CD4-positive, alpha-beta T cell treated with Interleukin-4 for 1 hour (primary cell): Measurements from ENCODE around the gene DLX2.

Source experiments
- DNase-seq, 2 donors: peaks; one replicate each; pipeline ENCODE4 v3.0.0-alpha.2; 2020 to 2022

Gene DLX2

DNA sequence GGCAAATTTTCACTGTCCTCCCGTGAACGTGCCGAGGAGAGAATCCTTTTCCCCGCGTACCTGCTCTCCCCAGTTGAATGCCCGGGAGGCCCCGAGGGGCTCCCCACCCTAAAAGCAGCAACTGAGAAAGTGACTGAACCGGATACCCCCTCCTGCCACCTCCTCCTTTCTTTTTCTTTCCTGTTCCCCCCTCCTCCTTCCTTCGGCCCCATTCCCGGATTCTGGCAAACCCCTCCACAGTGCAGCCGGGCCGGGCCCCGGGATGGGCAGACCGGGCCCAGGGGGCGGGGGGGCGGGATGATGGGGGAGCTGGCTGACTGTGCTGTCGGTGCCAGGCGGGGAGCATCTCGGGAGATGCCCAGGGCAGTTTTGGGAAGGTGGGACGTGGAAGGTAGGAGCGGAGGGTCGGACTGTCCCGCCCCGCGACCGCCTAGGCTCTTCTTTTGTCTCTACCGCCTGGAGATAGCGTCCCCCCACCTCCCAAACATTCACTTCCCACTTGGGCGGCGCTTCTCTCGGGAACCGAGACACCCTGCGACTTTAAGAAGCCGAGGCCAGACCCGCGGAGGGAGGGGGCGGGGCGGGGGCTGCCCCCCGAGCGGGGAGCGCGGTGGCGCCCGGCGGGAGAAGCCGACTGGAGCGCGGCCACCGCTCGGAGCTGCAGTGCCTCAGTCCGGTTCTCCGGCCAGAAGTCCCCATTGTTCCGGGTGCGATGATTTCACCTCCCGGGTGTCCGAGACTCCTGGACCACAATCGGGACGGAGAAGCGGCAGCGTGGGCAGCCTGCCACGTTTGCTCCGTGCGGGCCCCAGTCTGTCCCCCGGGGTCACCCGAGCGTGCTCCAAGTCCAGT, 8.2 kb downstream of the DLX2 start:
- peak in 1 of 2 donors; percentile 5 for DNase-seq

- DNase-seq, result peak in 1 of 2 donors; percentile 13
These were observed 9.0 kb downstream of the DLX2 start for GRCh38 chr2:172093416-172094293.

- DNase-seq, result peak in 1 of 2 donors; percentile 9
These were observed 9.8 kb downstream of the DLX2 start for GRCh38 chr2:172092716-172093415.

- no peak for DNase-seq
These were observed 10.7 kb downstream of the DLX2 start for GRCh38 chr2:172091761-172092566.

DNA sequence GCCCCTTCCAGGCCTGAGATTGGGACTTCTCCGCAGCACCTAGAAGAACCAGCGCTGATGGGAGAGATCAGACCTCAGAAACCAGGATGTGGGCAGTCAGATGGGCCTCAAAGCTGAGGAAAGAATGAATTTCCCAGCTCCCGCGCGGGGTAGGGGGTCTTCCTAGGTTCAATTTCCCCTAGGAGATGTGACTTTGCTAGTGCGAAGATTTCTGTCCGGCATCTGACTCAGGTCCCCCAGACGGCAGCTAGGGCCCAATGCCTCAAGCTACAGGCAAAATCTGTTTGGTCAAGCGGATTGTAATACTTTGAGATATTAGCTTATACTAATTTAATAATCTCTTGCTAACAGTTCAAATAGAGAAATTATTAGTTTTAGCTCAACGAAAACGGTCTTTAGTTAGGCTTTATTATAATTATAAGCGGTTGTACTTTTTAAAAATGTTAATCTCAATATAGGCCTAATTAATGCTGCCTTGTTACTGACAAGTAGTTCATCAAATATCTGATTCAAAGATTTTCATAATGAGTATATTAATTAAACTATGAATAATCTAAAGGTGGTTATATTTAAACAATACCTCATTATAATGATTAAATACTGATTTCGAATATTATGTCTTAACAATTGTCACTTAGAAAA, 11.6 kb downstream of the DLX2 start:
- DNase-seq, result peak in 1 of 2 donors; percentile 7

DNA sequence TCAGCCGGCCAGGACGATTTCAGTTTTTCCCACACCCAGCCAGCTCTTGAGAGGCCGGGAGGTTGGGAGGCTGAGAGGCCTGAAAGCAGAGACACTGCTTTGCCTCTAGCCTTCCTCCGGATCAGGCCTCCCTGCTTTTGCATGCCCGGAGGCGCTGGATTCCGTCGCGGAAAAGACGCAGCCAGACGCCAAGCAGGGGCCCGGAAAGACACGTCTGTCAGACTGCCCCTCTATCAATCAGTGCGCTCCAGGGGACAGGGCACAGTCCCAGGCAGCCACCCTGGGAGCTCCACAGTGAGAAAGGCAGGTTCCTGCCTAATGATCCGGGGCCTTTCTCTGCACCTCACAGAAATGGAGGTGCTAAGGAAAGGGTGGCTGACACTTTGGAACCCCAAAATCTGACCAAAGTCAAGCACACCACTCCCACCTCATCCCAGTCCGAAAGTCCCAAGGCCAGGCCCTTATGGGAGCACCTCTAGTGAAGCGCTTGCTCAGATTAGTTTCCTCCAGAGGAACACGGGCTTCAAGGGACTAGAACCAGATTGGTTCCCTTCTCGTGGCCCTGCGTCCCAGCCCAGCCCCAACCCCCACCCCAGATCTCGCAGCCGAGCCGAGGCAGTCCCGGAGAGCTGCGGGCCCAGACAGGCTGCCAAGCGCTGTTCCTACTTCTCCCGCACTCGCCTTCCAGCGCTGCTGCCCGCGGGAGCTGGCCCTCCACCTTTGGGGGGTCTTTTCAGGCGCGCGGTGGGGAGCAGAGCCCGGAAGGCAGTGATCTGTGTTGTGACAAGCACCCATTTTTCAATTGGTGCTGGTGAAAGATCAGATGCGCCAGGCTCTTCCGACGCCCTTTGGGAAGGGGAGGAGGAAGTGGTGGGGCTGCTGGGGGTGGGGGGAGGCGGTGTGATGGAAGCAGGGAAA, 12.4 kb downstream of the DLX2 start:
- peak in 1 of 2 donors; percentile 9 for DNase-seq

- DNase-seq, result no peak
These were observed 13.1 kb downstream of the DLX2 start for GRCh38 chr2:172089633-172090032.

DNA sequence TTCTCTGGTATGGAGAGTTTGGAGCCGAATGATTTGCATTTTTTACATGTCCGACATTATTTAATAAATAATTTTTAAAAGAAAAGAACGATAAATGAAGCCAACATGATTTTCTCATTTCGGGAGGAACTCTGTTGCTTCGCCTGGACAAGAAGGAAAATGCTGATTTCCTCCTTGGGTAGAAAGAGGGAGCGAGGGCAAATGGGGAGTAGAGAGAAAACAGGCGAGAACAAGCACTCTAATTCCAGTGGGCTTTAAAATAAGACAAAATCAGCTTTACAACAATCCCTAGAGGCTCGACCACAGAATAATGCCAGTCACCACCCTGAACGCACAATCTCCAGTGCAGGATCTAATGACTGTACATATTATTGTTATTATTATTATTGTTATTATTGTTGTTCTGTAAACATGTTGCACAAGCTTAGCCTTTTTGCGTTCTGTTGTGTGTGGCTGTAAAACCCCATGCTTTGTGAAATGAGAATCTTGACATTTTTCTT, 13.6 kb downstream of the DLX2 start:
- peak in 1 of 2 donors; percentile 8 for DNase-seq

- no peak for DNase-seq
These were observed 14.3 kb downstream of the DLX2 start for GRCh38 chr2:172088245-172089004.

DNA sequence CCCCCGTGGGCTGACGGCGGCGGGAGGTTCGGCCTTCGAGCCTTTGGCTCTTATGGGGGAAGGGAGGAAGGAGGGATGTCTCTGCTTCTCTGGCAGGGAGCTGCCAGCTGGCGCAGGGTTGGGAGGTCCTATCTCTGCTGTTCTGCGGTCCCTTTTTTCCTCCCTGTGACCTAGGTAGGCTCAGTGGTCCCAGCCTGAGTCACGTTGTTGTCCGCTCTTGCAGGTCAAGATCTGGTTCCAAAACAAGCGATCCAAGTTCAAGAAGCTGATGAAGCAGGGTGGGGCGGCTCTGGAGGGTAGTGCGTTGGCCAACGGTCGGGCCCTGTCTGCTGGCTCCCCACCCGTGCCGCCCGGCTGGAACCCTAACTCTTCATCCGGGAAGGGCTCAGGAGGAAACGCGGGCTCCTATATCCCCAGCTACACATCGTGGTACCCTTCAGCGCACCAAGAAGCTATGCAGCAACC, 14.9 kb downstream of the DLX2 start:
- DNase-seq, result peak in 1 of 2 donors; percentile 18

DNA sequence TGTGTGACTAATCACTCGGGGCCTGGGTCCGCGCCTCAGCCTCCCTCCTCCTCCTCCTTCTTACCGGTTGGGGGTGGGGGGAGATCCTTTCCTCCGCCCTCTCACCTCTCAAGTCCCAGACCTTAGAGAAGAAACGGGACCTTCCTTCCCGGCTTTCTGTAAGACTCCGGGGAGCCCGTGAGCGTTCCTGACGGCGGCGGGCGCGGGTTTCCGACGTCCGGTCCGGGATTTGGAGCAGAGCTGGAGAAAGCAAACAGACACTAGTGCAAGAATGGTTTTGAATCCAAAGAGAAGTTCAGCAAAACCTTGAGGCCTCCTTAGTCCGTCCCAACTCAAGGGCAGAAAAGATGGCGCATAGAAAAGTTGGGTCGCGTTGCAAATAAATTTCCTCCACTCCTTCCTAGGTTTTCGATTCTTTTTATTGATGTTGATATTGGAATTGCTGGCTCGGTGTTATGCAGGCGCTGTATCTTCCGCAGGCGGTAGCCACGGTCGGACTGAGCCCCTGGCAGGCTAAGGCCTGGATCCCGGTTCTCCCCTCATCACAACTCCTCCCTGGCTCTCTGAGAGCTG, 15.4 kb downstream of the DLX2 start:
- DNase-seq, result peak in 1 of 2 donors; percentile 2

- DNase-seq, result peak; percentile 51 to 64
These were observed 16.2 kb downstream of the DLX2 start for GRCh38 chr2:172086241-172087206.

GRCh38 chr2:172085460-172086159, 17.1 kb downstream of the DLX2 start, which contains the start of gene DLX1:
DLX1 (plus strand) TSS chr2:172085507; CDS start chr2:172085678, 171 bp downstream.
- DNase-seq, result no peak

- peak; percentile 63 to 75 for DNase-seq
These were observed 17.8 kb downstream of the DLX2 start for GRCh38 chr2:172084645-172085459.

DNA sequence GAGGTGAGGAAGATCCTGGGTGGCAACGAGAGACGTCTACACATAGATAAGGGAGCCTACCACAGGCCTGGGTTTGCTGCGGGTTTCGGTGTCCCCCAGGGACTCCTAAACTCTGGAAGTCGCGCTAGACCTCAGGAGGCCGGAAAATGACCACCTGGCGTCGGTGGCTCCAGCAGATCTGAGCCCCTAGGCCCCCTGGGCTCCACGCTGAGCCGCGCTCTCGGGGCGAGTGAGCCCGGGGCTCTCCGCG, 18.4 kb downstream of the DLX2 start:
- no peak for DNase-seq
